ENCODE measurements around the gene EFNA1.

EFNA1 gene

GRCh38 chr1:155127105-155127966, at the start of gene EFNA1:
Gene EFNA1, plus strand, starts transcription at chr1:155127876. Its CDS starts 102 bp downstream, at chr1:155127978.
- no peak for TF ChIP-seq CTCF (IDR thresholded peaks at IDR 0.05; ENCODE audit: control insufficient read depth, extremely low read depth, insufficient read depth)
- H3K4me3 ChIP-seq (ENCODE audit: low read depth, low read length) = peak within 1 kb of the TSS; percentile 88
- DNase-seq (ENCODE audit: low read depth) = peak; percentile 88

- DNase-seq (ENCODE audit: low read depth) = no peak
- H3K4me3 ChIP-seq (ENCODE audit: low read depth, low read length) = peak within 1 kb of the TSS; percentile 65
- no peak for TF ChIP-seq CTCF (IDR thresholded peaks at IDR 0.05; ENCODE audit: control insufficient read depth, extremely low read depth, insufficient read depth)
Measured at GRCh38 chr1:155078469-155079209, 49.0 kb upstream of the EFNA1 start, which contains the start of gene EFNA3. Gene EFNA3, plus strand, starts transcription at chr1:155078837. Its CDS starts 105 bp downstream, at chr1:155078942.

- no peak for DNase-seq (ENCODE audit: low read depth)
- no peak for TF ChIP-seq CTCF (IDR thresholded peaks at IDR 0.05; ENCODE audit: control insufficient read depth, extremely low read depth, insufficient read depth)
Measured at GRCh38 chr1:155079210-155079486, 48.5 kb upstream of the EFNA1 start.

GRCh38 chr1:155079487-155080311, 48.0 kb upstream of the EFNA1 start:
- DNase-seq (ENCODE audit: low read depth) = no peak
- peak overlapping the region; percentile 65 for H3K4me3 ChIP-seq (ENCODE audit: low read depth, low read length)

More at GRCh38 chr1:155079210-155079486, 48.5 kb upstream of the EFNA1 start:
- H3K4me3 ChIP-seq (ENCODE audit: low read depth, low read length) = peak overlapping the region; percentile 65

GRCh38 chr1:155080312-155081228, 47.1 kb upstream of the EFNA1 start:
- no peak for DNase-seq (ENCODE audit: low read depth)
- peak overlapping the region; percentile 65 for H3K4me3 ChIP-seq (ENCODE audit: low read depth, low read length)
- TF ChIP-seq CTCF (IDR thresholded peaks at IDR 0.05; ENCODE audit: control insufficient read depth, extremely low read depth, insufficient read depth) = no peak

More at GRCh38 chr1:155079487-155080311, 48.0 kb upstream of the EFNA1 start:
- no peak for TF ChIP-seq CTCF (IDR thresholded peaks at IDR 0.05; ENCODE audit: control insufficient read depth, extremely low read depth, insufficient read depth)
